Ovary (tissue), 3 donors: ENCODE results near the gene AP2A2.

ENCODE experiments used
- EP300 ChIP-seq: sonication (generic); formaldehyde crosslinking; IDR thresholded peaks from one replicate; pipeline ENCODE4 v1.6.1; 2017; ENCODE audit warnings: antibody characterized with exemption
- TF ChIP-seq, protein P1 (sequence below), 3 donors: fragments of 450-650 bp in 2 of 3; fragments of 200-600 bp in 1 of 3; IDR thresholded peaks; one replicate each; pipeline versions ENCODE4 v1.5.1 to v1.8.0; 2016 to 2022; ENCODE audit warnings: antibody characterized with exemption in 3 of 3, mild to moderate bottlenecking in 1 of 3
- donor health status: DM: no; HTN: no; CAD: no.

DNA sequence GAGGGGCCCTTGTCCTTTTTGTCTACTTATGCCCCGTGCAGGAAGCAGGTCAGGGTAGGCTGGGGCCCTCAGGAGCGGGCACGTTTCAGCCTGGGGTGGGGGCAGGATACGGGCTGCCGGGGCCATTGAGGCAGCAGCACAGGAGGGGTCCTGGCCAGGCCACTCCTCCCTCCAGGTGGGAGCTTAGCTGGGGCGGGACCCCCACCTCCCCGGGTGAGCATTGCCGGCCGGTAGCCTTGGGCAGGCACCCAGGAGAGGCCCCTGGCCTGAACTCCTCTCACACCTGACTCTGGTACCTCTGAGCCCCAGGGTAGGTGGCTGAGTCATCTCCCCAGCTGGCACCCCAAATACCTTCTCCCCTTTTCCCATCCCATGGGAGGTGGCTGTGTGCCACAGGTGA, 115.8 kb downstream of the AP2A2 start:
- no peak for TF ChIP-seq EP300
- TF ChIP-seq, protein P1, sequence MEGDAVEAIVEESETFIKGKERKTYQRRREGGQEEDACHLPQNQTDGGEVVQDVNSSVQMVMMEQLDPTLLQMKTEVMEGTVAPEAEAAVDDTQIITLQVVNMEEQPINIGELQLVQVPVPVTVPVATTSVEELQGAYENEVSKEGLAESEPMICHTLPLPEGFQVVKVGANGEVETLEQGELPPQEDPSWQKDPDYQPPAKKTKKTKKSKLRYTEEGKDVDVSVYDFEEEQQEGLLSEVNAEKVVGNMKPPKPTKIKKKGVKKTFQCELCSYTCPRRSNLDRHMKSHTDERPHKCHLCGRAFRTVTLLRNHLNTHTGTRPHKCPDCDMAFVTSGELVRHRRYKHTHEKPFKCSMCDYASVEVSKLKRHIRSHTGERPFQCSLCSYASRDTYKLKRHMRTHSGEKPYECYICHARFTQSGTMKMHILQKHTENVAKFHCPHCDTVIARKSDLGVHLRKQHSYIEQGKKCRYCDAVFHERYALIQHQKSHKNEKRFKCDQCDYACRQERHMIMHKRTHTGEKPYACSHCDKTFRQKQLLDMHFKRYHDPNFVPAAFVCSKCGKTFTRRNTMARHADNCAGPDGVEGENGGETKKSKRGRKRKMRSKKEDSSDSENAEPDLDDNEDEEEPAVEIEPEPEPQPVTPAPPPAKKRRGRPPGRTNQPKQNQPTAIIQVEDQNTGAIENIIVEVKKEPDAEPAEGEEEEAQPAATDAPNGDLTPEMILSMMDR (IDR thresholded peaks at IDR 0.05), result no peak
